HepG2 (cell line): ENCODE measurements around the gene GAGE12G. TPM values are rescaled to one million over a fixed set of nuclear protein-coding genes. Genes with fewer than 3 reads are reported as not detected.
A peak's percentile ranks its signal among the peaks of the same experiment; 100 is the strongest.

ENCODE experiments used
- ARNT2 ChIP-seq: sonication (generic); formaldehyde crosslinking; IDR thresholded peaks from 2 replicates; pipeline ENCODE4 v1.8.0; 2022; ENCODE audit warnings: mild to moderate bottlenecking, low read depth, missing genetic modification reagents, moderate library complexity
- MTF2 ChIP-seq: sonication (generic); formaldehyde crosslinking; IDR thresholded peaks from 2 replicates; pipeline ENCODE4 v1.5.0; 2020; ENCODE audit warnings: missing genetic modification reagents, borderline replicate concordance
- REPIN1 ChIP-seq: sonication (generic); formaldehyde crosslinking; IDR thresholded peaks from 2 replicates; pipeline ENCODE4 v1.8.0; 2022; ENCODE audit warnings: missing genetic modification reagents, low read depth, mild to moderate bottlenecking, borderline replicate concordance
- TAF15 ChIP-seq: fragments of 200-400 bp; formaldehyde crosslinking; IDR thresholded peaks from one replicate; pipeline ENCODE4 v1.6.1; 2018; ENCODE audit warnings: mild to moderate bottlenecking, low read depth, low read length; ENCODE audit not compliant: poor library complexity, severe bottlenecking
- TBX2 ChIP-seq: sonication (generic); formaldehyde crosslinking; IDR thresholded peaks from 2 replicates; pipeline ENCODE4 v1.5.0; 2020; ENCODE audit warnings: missing genetic modification reagents, mild to moderate bottlenecking, borderline replicate concordance
- ZNF160 ChIP-seq: sonication (generic); formaldehyde crosslinking; IDR thresholded peaks from 2 replicates; pipeline ENCODE4 v1.8.0; 2022; ENCODE audit warnings: mild to moderate bottlenecking, inconsistent platforms, missing genetic modification reagents
- ZNF24 ChIP-seq: fragments of 450-650 bp; IDR thresholded peaks from 2 replicates; pipeline ENCODE4 v1.6.1; 2017; ENCODE audit warnings: antibody characterized with exemption, mild to moderate bottlenecking
- ZNF251 ChIP-seq: sonication (generic); formaldehyde crosslinking; IDR thresholded peaks from 2 replicates; pipeline ENCODE4 v1.9.0; 2021; ENCODE audit warnings: mild to moderate bottlenecking, missing genetic modification reagents
- ZNF317 ChIP-seq: sonication (generic); formaldehyde crosslinking; IDR thresholded peaks from 2 replicates; pipeline ENCODE4 v1.5.0; 2020; ENCODE audit warnings: mild to moderate bottlenecking, missing genetic modification reagents
- ZNF331 ChIP-seq: sonication (generic); formaldehyde crosslinking; IDR thresholded peaks from 2 replicates; pipeline ENCODE4 v1.4.0; 2020; ENCODE audit warnings: missing genetic modification reagents
- ZNF333 ChIP-seq: sonication (generic); formaldehyde crosslinking; IDR thresholded peaks from 2 replicates; pipeline ENCODE4 v1.4.0; 2020; ENCODE audit warnings: mild to moderate bottlenecking, missing genetic modification reagents, borderline replicate concordance
- ZNF546 ChIP-seq: sonication (generic); formaldehyde crosslinking; conservative IDR thresholded peaks from 2 replicates; pipeline ENCODE4 v1.8.1; 2023; ENCODE audit warnings: mild to moderate bottlenecking, missing genetic modification reagents
- ZNF564 ChIP-seq: sonication (generic); formaldehyde crosslinking; IDR thresholded peaks from 2 replicates; pipeline ENCODE4 v1.8.1; 2023; ENCODE audit warnings: mild to moderate bottlenecking, missing genetic modification reagents
- ZNF780A ChIP-seq: sonication (generic); formaldehyde crosslinking; IDR thresholded peaks from 2 replicates; pipeline ENCODE4 v1.8.0; 2022; ENCODE audit warnings: mild to moderate bottlenecking, missing genetic modification reagents, moderate library complexity
- ZNF782 ChIP-seq: sonication (generic); formaldehyde crosslinking; IDR thresholded peaks from 2 replicates; pipeline ENCODE4 v1.4.0; 2020; ENCODE audit warnings: missing genetic modification reagents, mild to moderate bottlenecking, borderline replicate concordance
- polyA plus RNA-seq, 8 experiments: library from polyadenylated mRNA; depleted of rRNA in 3 of 8; stranded (reverse) in 7 of 8; unstranded in 1 of 8; fragments of >200 nt; fragmentation: Illumina TruSeq in 4 of 8; extraction: Trizol in 4 of 8; gene quantifications; 2 replicates each; pipeline versions ENCODE4 v1.2.1 to v1.2.3, GENCODE V29; 2011 to 2016; ENCODE audit warnings: low read depth in 4 of 8, missing spikeins in 1 of 8, mixed read lengths in 1 of 8; ENCODE audit not compliant: insufficient read depth in 1 of 8
- total RNA-seq, 5 experiments: library from RNA; depleted of rRNA; stranded (reverse); fragments of >200 nt; fragmentation: Illumina TruSeq; extraction: Trizol; gene quantifications; 2 replicates each; pipeline ENCODE4 v1.2.3, GENCODE V29; 2016; ENCODE audit warnings: low read depth in 1 of 5
- TF ChIP-seq, protein P1 (sequence below): sonication (generic); formaldehyde crosslinking; IDR thresholded peaks from 2 replicates; pipeline ENCODE4 v1.4.0; 2020; ENCODE audit warnings: missing genetic modification reagents, borderline replicate concordance
- TF ChIP-seq, protein P2 (sequence below): sonication (generic); formaldehyde crosslinking; IDR thresholded peaks from 2 replicates; pipeline ENCODE4 v1.5.0; 2020; ENCODE audit warnings: missing genetic modification reagents
- TF ChIP-seq, protein P3 (sequence below): sonication (generic); formaldehyde crosslinking; IDR thresholded peaks from 2 replicates; pipeline ENCODE4 v1.5.0; 2020; ENCODE audit warnings: missing genetic modification reagents
- TF ChIP-seq, protein P4 (sequence below): sonication (generic); formaldehyde crosslinking; IDR thresholded peaks from 2 replicates; pipeline ENCODE4 v1.4.0; 2020; ENCODE audit warnings: missing genetic modification reagents
- TF ChIP-seq, protein P5 (sequence below): IDR thresholded peaks from 2 replicates; pipeline ENCODE4 v1.6.1; 2016; ENCODE audit warnings: missing genetic modification reagents, missing compliant biosample characterization
- TF ChIP-seq, protein P6 (sequence below): IDR thresholded peaks from 2 replicates; pipeline ENCODE4 v1.6.1; 2016; ENCODE audit warnings: mild to moderate bottlenecking

GAGE12G gene
- total and polyA plus RNA-seq, 2 of the 13 experiments (the other 11 are each of a cell fraction or from before 2014, with no cell fraction given) = not detected

DNA sequence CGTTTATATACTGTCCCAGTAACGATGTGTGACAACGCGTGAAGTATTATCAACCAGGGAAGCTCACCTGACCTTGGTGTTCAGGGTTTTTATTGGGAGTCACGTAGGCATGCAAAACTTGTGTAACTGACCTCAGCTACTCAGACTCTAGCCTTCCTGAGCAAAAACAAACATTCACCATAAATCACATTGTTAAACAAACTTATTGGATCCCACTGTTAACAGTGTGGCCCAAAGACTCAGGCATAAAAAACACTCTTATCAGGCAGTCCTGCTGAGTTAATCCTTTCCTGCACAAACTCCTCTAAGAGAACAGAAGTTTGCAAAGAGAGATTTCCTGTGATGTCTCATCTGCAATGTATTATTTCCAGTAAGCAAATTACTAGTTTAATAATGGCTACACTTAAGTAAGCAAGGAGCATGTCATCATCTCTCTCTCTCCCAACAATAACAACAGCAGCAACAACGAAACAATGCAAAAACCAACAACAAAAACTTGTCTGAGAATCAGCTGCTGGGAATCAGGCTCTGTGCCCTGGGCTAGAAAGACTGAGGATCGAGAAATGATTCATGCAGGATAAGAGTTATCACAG lies 40.6 kb downstream of the GAGE12G start (continued):
- TF ChIP-seq ZNF317 (CRISPR knock-in tag) (0 out of 2 replicates have a peak, but pooled peaks have one; percentile 50), ZNF24 (no peak), ZNF564 (CRISPR knock-in tag) (no peak), TBX2 (CRISPR knock-in tag) (peak; percentile 64; the same call in 1 of the 2 replicates), TAF15 (no peak), ZNF331 (CRISPR knock-in tag) (no peak), ZNF160 (no peak), ZNF780A (CRISPR knock-in tag) (no peak), ZNF251 (CRISPR knock-in tag) (no peak), REPIN1 (CRISPR knock-in tag) (no peak), ZNF782 (CRISPR knock-in tag) (no peak), ZNF333 (CRISPR knock-in tag) (no peak), ZNF546 (CRISPR knock-in tag) (no peak), ARNT2 (no peak), MTF2 (CRISPR knock-in tag) (no peak)
- TF ChIP-seq, protein P1, sequence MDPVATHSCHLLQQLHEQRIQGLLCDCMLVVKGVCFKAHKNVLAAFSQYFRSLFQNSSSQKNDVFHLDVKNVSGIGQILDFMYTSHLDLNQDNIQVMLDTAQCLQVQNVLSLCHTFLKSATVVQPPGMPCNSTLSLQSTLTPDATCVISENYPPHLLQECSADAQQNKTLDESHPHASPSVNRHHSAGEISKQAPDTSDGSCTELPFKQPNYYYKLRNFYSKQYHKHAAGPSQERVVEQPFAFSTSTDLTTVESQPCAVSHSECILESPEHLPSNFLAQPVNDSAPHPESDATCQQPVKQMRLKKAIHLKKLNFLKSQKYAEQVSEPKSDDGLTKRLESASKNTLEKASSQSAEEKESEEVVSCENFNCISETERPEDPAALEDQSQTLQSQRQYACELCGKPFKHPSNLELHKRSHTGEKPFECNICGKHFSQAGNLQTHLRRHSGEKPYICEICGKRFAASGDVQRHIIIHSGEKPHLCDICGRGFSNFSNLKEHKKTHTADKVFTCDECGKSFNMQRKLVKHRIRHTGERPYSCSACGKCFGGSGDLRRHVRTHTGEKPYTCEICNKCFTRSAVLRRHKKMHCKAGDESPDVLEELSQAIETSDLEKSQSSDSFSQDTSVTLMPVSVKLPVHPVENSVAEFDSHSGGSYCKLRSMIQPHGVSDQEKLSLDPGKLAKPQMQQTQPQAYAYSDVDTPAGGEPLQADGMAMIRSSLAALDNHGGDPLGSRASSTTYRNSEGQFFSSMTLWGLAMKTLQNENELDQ (CRISPR knock-in tag) = no peak
- TF ChIP-seq, protein P2, sequence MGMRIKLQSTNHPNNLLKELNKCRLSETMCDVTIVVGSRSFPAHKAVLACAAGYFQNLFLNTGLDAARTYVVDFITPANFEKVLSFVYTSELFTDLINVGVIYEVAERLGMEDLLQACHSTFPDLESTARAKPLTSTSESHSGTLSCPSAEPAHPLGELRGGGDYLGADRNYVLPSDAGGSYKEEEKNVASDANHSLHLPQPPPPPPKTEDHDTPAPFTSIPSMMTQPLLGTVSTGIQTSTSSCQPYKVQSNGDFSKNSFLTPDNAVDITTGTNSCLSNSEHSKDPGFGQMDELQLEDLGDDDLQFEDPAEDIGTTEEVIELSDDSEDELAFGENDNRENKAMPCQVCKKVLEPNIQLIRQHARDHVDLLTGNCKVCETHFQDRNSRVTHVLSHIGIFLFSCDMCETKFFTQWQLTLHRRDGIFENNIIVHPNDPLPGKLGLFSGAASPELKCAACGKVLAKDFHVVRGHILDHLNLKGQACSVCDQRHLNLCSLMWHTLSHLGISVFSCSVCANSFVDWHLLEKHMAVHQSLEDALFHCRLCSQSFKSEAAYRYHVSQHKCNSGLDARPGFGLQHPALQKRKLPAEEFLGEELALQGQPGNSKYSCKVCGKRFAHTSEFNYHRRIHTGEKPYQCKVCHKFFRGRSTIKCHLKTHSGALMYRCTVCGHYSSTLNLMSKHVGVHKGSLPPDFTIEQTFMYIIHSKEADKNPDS (CRISPR knock-in tag) = no peak
- TF ChIP-seq, protein P3, sequence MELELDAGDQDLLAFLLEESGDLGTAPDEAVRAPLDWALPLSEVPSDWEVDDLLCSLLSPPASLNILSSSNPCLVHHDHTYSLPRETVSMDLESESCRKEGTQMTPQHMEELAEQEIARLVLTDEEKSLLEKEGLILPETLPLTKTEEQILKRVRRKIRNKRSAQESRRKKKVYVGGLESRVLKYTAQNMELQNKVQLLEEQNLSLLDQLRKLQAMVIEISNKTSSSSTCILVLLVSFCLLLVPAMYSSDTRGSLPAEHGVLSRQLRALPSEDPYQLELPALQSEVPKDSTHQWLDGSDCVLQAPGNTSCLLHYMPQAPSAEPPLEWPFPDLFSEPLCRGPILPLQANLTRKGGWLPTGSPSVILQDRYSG = no peak
- TF ChIP-seq, protein P4, sequence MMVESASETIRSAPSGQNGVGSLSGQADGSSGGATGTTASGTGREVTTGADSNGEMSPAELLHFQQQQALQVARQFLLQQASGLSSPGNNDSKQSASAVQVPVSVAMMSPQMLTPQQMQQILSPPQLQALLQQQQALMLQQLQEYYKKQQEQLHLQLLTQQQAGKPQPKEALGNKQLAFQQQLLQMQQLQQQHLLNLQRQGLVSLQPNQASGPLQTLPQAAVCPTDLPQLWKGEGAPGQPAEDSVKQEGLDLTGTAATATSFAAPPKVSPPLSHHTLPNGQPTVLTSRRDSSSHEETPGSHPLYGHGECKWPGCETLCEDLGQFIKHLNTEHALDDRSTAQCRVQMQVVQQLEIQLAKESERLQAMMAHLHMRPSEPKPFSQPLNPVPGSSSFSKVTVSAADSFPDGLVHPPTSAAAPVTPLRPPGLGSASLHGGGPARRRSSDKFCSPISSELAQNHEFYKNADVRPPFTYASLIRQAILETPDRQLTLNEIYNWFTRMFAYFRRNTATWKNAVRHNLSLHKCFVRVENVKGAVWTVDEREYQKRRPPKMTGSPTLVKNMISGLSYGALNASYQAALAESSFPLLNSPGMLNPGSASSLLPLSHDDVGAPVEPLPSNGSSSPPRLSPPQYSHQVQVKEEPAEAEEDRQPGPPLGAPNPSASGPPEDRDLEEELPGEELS (CRISPR knock-in tag) = peak; percentile 78
- TF ChIP-seq, protein P5, sequence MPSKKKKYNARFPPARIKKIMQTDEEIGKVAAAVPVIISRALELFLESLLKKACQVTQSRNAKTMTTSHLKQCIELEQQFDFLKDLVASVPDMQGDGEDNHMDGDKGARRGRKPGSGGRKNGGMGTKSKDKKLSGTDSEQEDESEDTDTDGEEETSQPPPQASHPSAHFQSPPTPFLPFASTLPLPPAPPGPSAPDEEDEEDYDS = no peak
- TF ChIP-seq, protein P6, sequence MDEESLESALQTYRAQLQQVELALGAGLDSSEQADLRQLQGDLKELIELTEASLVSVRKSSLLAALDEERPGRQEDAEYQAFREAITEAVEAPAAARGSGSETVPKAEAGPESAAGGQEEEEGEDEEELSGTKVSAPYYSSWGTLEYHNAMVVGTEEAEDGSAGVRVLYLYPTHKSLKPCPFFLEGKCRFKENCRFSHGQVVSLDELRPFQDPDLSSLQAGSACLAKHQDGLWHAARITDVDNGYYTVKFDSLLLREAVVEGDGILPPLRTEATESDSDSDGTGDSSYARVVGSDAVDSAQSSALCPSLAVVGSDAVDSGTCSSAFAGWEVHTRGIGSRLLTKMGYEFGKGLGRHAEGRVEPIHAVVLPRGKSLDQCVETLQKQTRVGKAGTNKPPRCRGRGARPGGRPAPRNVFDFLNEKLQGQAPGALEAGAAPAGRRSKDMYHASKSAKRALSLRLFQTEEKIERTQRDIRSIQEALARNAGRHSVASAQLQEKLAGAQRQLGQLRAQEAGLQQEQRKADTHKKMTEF (CRISPR knock-in tag) = no peak
